DMS 273 treated with DMSO at 0.1 percent for 48 hours (cell line): ENCODE measurements around the gene METTL8.
"Not testable (repeated sequence)": the region's sequence is repeated elsewhere in the genome, so short reads cannot be mapped to it uniquely, and the experiment has no call there.

ENCODE experiments used
- DNase-seq: peaks from one replicate; lab custom pipeline; 2025; lab: John Stamatoyannopoulos, UW

The METTL8 gene

GRCh38 chr2:171401947-171402346 lies 31.8 kb downstream of the METTL8 start:
- DNase-seq, result no peak

- no peak for DNase-seq
Observed at GRCh38 chr2:171400395-171400794, 33.4 kb downstream of the METTL8 start.

GRCh38 chr2:171399292-171399691 lies 34.5 kb downstream of the METTL8 start:
- DNase-seq, result no peak

- DNase-seq, result no peak
Observed at GRCh38 chr2:171394164-171394740, 39.5 kb downstream of the METTL8 start.

GRCh38 chr2:171393487-171393886 lies 40.3 kb downstream of the METTL8 start:
- DNase-seq, result no peak

GRCh38 chr2:171391532-171391931 lies 42.3 kb downstream of the METTL8 start:
- no peak for DNase-seq

GRCh38 chr2:171390941-171391516 lies 42.8 kb downstream of the METTL8 start:
- no peak for DNase-seq

GRCh38 chr2:171389780-171390179 lies 44.0 kb downstream of the METTL8 start:
- no peak for DNase-seq

GRCh38 chr2:171389325-171389724 lies 44.5 kb downstream of the METTL8 start:
- no peak for DNase-seq

- DNase-seq, result no peak
Observed at GRCh38 chr2:171387052-171387451, 46.7 kb downstream of the METTL8 start.

GRCh38 chr2:171386627-171387026 lies 47.2 kb downstream of the METTL8 start:
- no peak for DNase-seq

- no peak for DNase-seq
Observed at GRCh38 chr2:171383134-171383533, 50.7 kb downstream of the METTL8 start.

GRCh38 chr2:171382175-171382574 lies 51.6 kb downstream of the METTL8 start:
- DNase-seq, result not testable (repeated sequence)

- DNase-seq, result not testable (repeated sequence)
Observed at GRCh38 chr2:171377852-171378251, 55.9 kb downstream of the METTL8 start.

- no peak for DNase-seq
Observed at GRCh38 chr2:171367692-171368091, 66.1 kb downstream of the METTL8 start.

GRCh38 chr2:171365778-171366177 lies 68.0 kb downstream of the METTL8 start:
- no peak for DNase-seq

- no peak for DNase-seq
Observed at GRCh38 chr2:171365232-171365631, 68.6 kb downstream of the METTL8 start.

GRCh38 chr2:171362396-171362795 lies 71.4 kb downstream of the METTL8 start:
- DNase-seq, result no peak

- DNase-seq, result no peak
Observed at GRCh38 chr2:171360905-171361304, 72.9 kb downstream of the METTL8 start.

- not testable (repeated sequence) for DNase-seq
Observed at GRCh38 chr2:171353746-171354145, 80.0 kb downstream of the METTL8 start.

- DNase-seq, result no peak
Observed at GRCh38 chr2:171348056-171348455, 85.7 kb downstream of the METTL8 start.

GRCh38 chr2:171347591-171348032 lies 86.2 kb downstream of the METTL8 start:
- DNase-seq, result no peak

GRCh38 chr2:171346723-171347557 lies 86.8 kb downstream of the METTL8 start:
- no peak for DNase-seq
